A549 treated with AZD2906 at 1 μM for 4 hours (cell line): ENCODE data around the gene INHBB. TPM values are rescaled to one million over a fixed set of nuclear protein-coding genes. Genes with fewer than 3 reads are reported as not detected.

Source experiments
- total RNA-seq: library from RNA; stranded (reverse); fragments of 200-300 nt; extraction: Qiagen RNA extraction; gene quantifications from 5 replicates; pipeline ENCODE4 v1.2.3, GENCODE V29; 2022

INHBB gene
- 23.1 to 29.9 TPM (median 26.3 TPM) in 5 replicates for total RNA-seq

DNA sequence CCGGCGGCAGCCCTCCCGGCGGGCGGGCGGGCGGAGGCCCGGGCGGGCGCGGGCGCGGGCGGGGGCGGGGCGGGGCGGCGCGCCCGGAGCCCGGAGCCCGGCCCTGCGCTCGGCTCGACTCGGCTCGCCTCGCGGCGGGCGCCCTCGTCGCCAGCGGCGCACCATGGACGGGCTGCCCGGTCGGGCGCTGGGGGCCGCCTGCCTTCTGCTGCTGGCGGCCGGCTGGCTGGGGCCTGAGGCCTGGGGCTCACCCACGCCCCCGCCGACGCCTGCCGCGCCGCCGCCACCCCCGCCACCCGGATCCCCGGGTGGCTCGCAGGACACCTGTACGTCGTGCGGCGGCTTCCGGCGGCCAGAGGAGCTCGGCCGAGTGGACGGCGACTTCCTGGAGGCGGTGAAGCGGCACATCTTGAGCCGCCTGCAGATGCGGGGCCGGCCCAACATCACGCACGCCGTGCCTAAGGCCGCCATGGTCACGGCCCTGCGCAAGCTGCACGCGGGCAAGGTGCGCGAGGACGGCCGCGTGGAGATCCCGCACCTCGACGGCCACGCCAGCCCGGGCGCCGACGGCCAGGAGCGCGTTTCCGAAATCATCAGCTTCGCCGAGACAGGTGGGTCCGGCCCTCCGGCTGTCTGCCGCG, at the start of gene INHBB:
Gene INHBB (plus strand): TSS at position 111 of the 641 bp plus-strand sequence. CDS start 53 bp downstream, at position 164.

Other genes with a start within 250 kb of the INHBB start
- 44.4 to 50.6 TPM (median 47.3 TPM) in 5 replicates for gene TMEM185B, start 122.7 kb upstream of the INHBB start, total RNA-seq
- gene RALB, start 93.3 kb upstream of the INHBB start, total RNA-seq = 54.3 to 74.4 TPM (median 58.6 TPM) in 5 replicates